ENCODE data around the gene RBKS.
"Not testable (repeated sequence)": the region's sequence is repeated elsewhere in the genome, so short reads cannot be mapped to it uniquely, and the experiment has no call there.

RBKS gene

DNA sequence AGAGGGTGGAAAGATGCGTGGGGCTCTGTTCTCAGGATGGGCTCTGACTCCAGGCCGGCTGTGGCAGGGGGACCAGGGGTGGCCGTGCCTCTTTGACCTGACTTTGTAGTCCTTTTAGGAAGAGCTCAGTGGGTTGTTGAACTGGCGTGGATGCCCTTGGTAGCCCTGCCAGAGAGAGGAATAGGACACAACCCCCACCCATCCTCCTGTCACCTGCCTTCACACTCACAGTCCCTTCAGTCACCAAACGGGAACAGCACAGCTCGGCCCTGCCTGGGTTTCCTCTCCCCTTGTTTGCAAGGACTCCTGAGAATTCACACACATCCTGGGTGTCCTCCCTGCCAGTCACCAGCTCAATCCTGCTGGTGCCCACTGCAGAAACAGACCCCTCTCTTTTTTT is 138.8 kb downstream of the RBKS start:
- no peak for DNase-seq

GRCh38 chr2:27748803-27749554 is 141.2 kb downstream of the RBKS start:
- Histone ChIP-seq H3K27ac (peak overlapping the region; percentile 75 to 76), H3K4me1 (peaks cover 0 to 33% (median 0%) of the 10 kb centered on the region in 4 donors)
- H3K27me3 ChIP-seq; H3K9me3 ChIP-seq; H3K36me3 ChIP-seq; H3K4me3 ChIP-seq; DNase-seq; intact Hi-C loops (cut with DNase I; ENCODE audit: low total_unique reads): not testable (repeated sequence)

More for the DNA sequence above, 138.8 kb downstream of the RBKS start:
- no peak for TF ChIP-seq CTCF (IDR thresholded peaks at IDR 0.05)
- Histone ChIP-seq H3K27me3 (no peaks in the 10 kb centered on the region), H3K9me3 (no peaks in the 10 kb centered on the region), H3K4me1 (peaks cover 0 to 20% (median under 1%) of the 10 kb centered on the region in 4 donors), H3K36me3 (no peaks in the 10 kb centered on the region), H3K4me3 (no peak overlapping the region), H3K27ac (no peak overlapping the region)
- intact Hi-C loops (cut with DNase I; ENCODE audit: low total_unique reads), result loop anchor here (5.0 kb wide), 1 partner anchor 701 kb away; no protein-coding TSS in a partner anchor

DNA sequence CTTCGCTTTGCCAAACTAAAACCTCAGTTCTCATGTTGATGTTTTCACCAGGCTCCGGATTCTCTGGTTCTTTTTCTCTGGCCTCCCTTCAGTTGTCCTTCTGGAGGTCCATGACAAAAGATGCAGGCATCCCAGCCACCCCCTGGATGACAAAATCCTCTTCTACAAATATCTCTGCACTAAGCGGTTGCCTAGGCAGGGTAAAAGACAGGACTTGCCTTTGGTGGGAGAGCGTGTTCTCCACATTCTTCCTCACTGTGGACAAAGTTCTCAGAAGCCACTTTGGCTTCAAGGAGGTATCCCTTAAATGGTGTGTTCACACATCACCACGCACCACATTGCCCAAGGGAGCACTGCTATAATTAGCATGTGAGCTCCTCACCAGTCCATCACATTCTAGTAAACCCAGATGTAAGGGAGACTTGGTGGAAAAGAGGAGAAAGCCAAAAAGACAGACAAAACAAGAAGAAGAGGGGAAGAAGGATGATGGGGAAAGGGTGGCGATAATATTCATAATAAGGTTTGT is 142.3 kb downstream of the RBKS start:
- Histone ChIP-seq H3K36me3 (no peaks in the 10 kb centered on the region), H3K27me3 (no peaks in the 10 kb centered on the region), H3K4me1 (peaks cover 0 to 38% (median 0%) of the 10 kb centered on the region in 4 donors), H3K4me3 (peak overlapping the region; percentile 30 to 34), H3K9me3 (no peaks in the 10 kb centered on the region), H3K27ac (peak overlapping the region; percentile 75 to 76)
- peak in 1 of 2 donors; percentile 81 for DNase-seq
- TF ChIP-seq CTCF (IDR thresholded peaks at IDR 0.05), result no peak
- intact Hi-C loops (cut with DNase I; ENCODE audit: low total_unique reads), result no loop called here

DNA sequence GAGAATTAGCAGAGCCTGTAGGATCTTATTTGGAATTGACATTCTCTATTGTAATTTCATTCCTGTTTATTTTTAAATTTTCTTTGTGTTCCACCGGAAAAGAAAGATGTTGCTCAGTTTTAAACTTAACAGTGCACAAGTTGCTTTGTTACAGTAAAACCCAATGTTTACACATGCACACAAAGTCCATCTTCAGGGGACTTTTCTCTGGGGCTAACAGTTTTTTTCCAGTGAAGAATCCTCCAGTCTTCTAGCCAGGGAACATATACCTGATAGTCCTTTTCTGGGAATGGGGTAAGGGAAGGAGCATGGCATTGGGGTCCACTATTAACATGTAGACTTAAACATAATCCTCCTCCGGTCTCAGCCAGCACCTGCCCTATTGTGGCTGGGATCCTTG is 143.9 kb downstream of the RBKS start:
- Histone ChIP-seq H3K36me3 (no peaks in the 10 kb centered on the region), H3K27me3 (no peaks in the 10 kb centered on the region), H3K4me3 (no peak overlapping the region), H3K4me1 (peaks cover 0 to 52% (median 0%) of the 10 kb centered on the region in 4 donors), H3K9me3 (no peaks in the 10 kb centered on the region), H3K27ac (peak overlapping the region; percentile 75 to 76)
- intact Hi-C loops (cut with DNase I; ENCODE audit: low total_unique reads), result no loop called here
- DNase-seq, result no peak
- no peak for TF ChIP-seq CTCF (IDR thresholded peaks at IDR 0.05)

DNA sequence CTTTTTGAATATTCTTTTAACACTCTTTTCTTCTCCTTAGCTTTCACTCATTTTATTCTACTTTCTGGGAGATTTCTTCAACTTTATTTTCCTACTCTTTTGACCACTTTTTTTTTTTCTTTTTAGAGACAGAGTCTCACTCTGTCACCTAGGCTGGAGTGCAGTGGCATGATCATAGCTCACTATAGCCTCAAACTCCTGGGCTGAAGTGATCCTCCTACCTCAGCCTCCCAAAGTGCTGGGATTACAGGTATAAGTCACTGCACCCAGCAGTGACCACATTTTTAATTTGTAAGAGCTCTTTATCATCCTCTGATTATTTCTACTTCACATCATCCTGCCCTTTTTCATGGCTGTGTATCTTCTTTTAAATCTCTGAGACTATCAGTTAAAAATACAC is 144.7 kb downstream of the RBKS start:
- intact Hi-C loops (cut with DNase I; ENCODE audit: low total_unique reads); DNase-seq: not testable (repeated sequence)

DNA sequence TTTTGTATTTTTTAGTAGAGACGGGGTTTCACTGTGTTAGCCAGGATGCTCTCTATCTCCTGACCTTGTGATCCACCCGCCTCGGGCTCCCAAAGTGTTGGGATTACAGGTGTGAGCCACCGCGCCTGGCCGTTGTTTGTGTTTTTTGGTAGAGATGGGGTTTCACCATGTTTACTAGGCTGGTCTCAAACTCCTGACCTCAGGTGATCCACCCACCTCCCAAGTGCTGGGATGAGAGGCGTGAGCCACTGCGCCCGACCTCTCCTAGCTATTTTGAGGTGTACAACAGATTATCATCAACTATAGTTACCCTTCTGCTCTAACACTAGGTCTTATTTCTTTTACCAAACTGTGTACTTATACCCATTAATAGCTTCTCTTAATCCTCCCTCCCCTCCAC is 147.6 kb downstream of the RBKS start:
- peaks cover 0 to 42% (median 2%) of the 10 kb centered on the region in 4 donors for H3K4me1 ChIP-seq
- intact Hi-C loops (cut with DNase I; ENCODE audit: low total_unique reads), result no loop called here
- no peaks in the 10 kb centered on the region for H3K9me3 ChIP-seq
- no peaks in the 10 kb centered on the region for H3K36me3 ChIP-seq
- no peak for DNase-seq
- no peak for TF ChIP-seq CTCF (IDR thresholded peaks at IDR 0.05)
- H3K4me3 ChIP-seq, result no peak overlapping the region
- H3K27ac ChIP-seq, result no peak overlapping the region
- no peaks in the 10 kb centered on the region for H3K27me3 ChIP-seq

More for the DNA sequence above, 144.7 kb downstream of the RBKS start:
- H3K27ac ChIP-seq, result peak overlapping the region; percentile 31 to 76
- H3K4me3 ChIP-seq, H3K36me3 ChIP-seq, H3K27me3 ChIP-seq, H3K9me3 ChIP-seq: not testable (repeated sequence)
- peaks cover 0 to 52% (median 0%) of the 10 kb centered on the region in 4 donors for H3K4me1 ChIP-seq

All from tibial artery (tissue), 4 donors.